Glutamatergic neuron (in vitro differentiated cells): ENCODE data around the gene CAMK1D. TPM values are rescaled to one million over a fixed set of nuclear protein-coding genes. Genes with fewer than 3 reads are reported as not detected.
"Not testable (repeated sequence)": the region's sequence is repeated elsewhere in the genome, so short reads cannot be mapped to it uniquely, and the experiment has no call there.

ENCODE experiments used
- DNase-seq: peaks from one replicate; pipeline ENCODE4 v3.0.0; 2022
- H3K27ac Mint-ChIP-seq: one replicate; pipeline ENCODE4 v1.8.0; 2020; ENCODE audit warnings: mild to moderate bottlenecking, mixed read lengths, inconsistent platforms; ENCODE audit not compliant: unreplicated experiment
- H3K27me3 Mint-ChIP-seq: one replicate; pipeline ENCODE4 v1.8.0; 2020; ENCODE audit warnings: mild to moderate bottlenecking, moderate library complexity, mixed read lengths, inconsistent platforms; ENCODE audit not compliant: unreplicated experiment
- H3K36me3 Mint-ChIP-seq: one replicate; pipeline ENCODE4 v1.8.0; 2020; ENCODE audit warnings: mild to moderate bottlenecking, mixed read lengths, inconsistent platforms; ENCODE audit not compliant: unreplicated experiment
- H3K4me1 Mint-ChIP-seq: one replicate; pipeline ENCODE4 v1.8.0; 2020; ENCODE audit warnings: mild to moderate bottlenecking, low read depth, mixed read lengths, inconsistent platforms; ENCODE audit not compliant: unreplicated experiment
- H3K4me3 Mint-ChIP-seq: one replicate; pipeline ENCODE4 v1.8.0; 2020; ENCODE audit warnings: mild to moderate bottlenecking, mixed read lengths, inconsistent platforms; ENCODE audit not compliant: unreplicated experiment
- H3K9me3 Mint-ChIP-seq: one replicate; pipeline ENCODE4 v1.8.0; 2020; ENCODE audit warnings: mild to moderate bottlenecking, moderate library complexity, mixed read lengths, inconsistent platforms; ENCODE audit not compliant: unreplicated experiment
- CTCF ChIP-seq: fragments of 200-600 bp; sonication (generic); IDR thresholded peaks from one replicate; pipeline ENCODE4 v1.5.0; 2021; ENCODE audit not compliant: partially characterized antibody, unreplicated experiment
- total RNA-seq: library from RNA; stranded (reverse); fragmentation: NEBNext Ultra II Directional; extraction: Animal tissue kit (Norgen Biotek cat#: 25700); gene quantifications from one replicate; pipeline ENCODE4 v1.2.1, GENCODE V29; 2021; ENCODE audit not compliant: unreplicated experiment

The CAMK1D gene
- total RNA-seq, 1 donor from 2014 or later = 29.8 TPM

- peak overlapping the region; percentile 89 for H3K27ac Mint-ChIP-seq
Observed at GRCh38 chr10:12740813-12741212, 391.5 kb downstream of the CAMK1D start.

GRCh38 chr10:12741360-12741804, 392.0 kb downstream of the CAMK1D start:
- no peak for DNase-seq
- H3K4me1 Mint-ChIP-seq = peaks cover 24% of the 10 kb centered on the region
- H3K36me3 Mint-ChIP-seq = no peaks in the 10 kb centered on the region
- peak overlapping the region; percentile 89 for H3K27ac Mint-ChIP-seq
- peak overlapping the region; percentile 18 for H3K4me3 Mint-ChIP-seq
- TF ChIP-seq CTCF = no peak
- H3K9me3 Mint-ChIP-seq = peaks cover 6% of the 10 kb centered on the region
- peaks cover 6% of the 10 kb centered on the region for H3K27me3 Mint-ChIP-seq

More at GRCh38 chr10:12740813-12741212, 391.5 kb downstream of the CAMK1D start:
- DNase-seq = no peak
- no peak for TF ChIP-seq CTCF
- Mint-ChIP-seq H3K4me3 (no peak overlapping the region), H3K9me3 (peaks cover 6% of the 10 kb centered on the region), H3K36me3 (no peaks in the 10 kb centered on the region), H3K27me3 (peaks cover 9% of the 10 kb centered on the region), H3K4me1 (peaks cover 25% of the 10 kb centered on the region)

- Mint-ChIP-seq H3K4me1 (peaks cover 24% of the 10 kb centered on the region), H3K27me3 (peaks cover 6% of the 10 kb centered on the region), H3K9me3 (peaks cover 6% of the 10 kb centered on the region), H3K27ac (peak overlapping the region; percentile 92), H3K36me3 (no peaks in the 10 kb centered on the region), H3K4me3 (peak overlapping the region; percentile 39)
- TF ChIP-seq CTCF = no peak
- no peak for DNase-seq
Observed at GRCh38 chr10:12742771-12743170, 393.4 kb downstream of the CAMK1D start.

- H3K4me3 Mint-ChIP-seq, H3K27me3 Mint-ChIP-seq, H3K36me3 Mint-ChIP-seq, DNase-seq, H3K9me3 Mint-ChIP-seq: not testable (repeated sequence)
- Mint-ChIP-seq H3K4me1 (peaks cover 24% of the 10 kb centered on the region), H3K27ac (peak overlapping the region; percentile 74)
Observed at GRCh38 chr10:12743466-12743865, 394.1 kb downstream of the CAMK1D start.

- Mint-ChIP-seq H3K36me3 (no peaks in the 10 kb centered on the region), H3K27me3 (peaks cover 6% of the 10 kb centered on the region), H3K9me3 (peaks cover 6% of the 10 kb centered on the region), H3K4me3 (no peak overlapping the region), H3K27ac (no peak overlapping the region), H3K4me1 (peaks cover 24% of the 10 kb centered on the region)
- no peak for TF ChIP-seq CTCF
- DNase-seq = no peak
Observed at GRCh38 chr10:12743941-12744340, 394.6 kb downstream of the CAMK1D start.

- Mint-ChIP-seq H3K36me3 (no peaks in the 10 kb centered on the region), H3K9me3 (peaks cover 1% of the 10 kb centered on the region), H3K27me3 (no peaks in the 10 kb centered on the region), H3K4me1 (peaks cover 3% of the 10 kb centered on the region), H3K27ac (no peak overlapping the region), H3K4me3 (no peak overlapping the region)
- no peak for DNase-seq
- no peak for TF ChIP-seq CTCF
Observed at GRCh38 chr10:12748186-12748585, 398.8 kb downstream of the CAMK1D start.
